ENCODE results near the gene ADRM1.

ADRM1 gene

DNA sequence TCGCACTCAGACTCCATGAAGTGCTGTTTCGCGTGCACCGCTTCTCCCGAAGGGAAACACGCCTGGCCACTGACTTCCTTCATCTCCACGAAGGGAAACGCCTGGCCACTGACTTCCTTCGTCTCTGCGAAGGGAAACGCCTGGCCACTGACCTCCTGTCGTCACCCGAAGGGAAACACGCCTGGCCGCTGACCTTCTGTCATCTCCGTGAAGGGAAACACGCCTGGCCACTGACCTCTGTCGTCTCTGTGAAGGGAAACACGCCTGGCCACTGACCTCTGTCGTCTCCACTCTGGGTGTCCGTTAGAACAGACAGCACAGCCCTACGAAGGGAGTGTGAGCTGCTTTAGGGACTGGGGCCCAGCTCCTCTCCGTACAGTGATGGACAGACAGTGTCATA lies 17.1 kb upstream of the ADRM1 start:
- TF ChIP-seq, protein P1, sequence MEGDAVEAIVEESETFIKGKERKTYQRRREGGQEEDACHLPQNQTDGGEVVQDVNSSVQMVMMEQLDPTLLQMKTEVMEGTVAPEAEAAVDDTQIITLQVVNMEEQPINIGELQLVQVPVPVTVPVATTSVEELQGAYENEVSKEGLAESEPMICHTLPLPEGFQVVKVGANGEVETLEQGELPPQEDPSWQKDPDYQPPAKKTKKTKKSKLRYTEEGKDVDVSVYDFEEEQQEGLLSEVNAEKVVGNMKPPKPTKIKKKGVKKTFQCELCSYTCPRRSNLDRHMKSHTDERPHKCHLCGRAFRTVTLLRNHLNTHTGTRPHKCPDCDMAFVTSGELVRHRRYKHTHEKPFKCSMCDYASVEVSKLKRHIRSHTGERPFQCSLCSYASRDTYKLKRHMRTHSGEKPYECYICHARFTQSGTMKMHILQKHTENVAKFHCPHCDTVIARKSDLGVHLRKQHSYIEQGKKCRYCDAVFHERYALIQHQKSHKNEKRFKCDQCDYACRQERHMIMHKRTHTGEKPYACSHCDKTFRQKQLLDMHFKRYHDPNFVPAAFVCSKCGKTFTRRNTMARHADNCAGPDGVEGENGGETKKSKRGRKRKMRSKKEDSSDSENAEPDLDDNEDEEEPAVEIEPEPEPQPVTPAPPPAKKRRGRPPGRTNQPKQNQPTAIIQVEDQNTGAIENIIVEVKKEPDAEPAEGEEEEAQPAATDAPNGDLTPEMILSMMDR (conservative IDR thresholded peaks at IDR 0.05; ENCODE audit: low read depth, low read length): no peak
- no peak overlapping the region for H3K4me3 ChIP-seq (ENCODE audit: low read depth, low read length)
- no peak for DNase-seq (ENCODE audit: low read depth)

DNA sequence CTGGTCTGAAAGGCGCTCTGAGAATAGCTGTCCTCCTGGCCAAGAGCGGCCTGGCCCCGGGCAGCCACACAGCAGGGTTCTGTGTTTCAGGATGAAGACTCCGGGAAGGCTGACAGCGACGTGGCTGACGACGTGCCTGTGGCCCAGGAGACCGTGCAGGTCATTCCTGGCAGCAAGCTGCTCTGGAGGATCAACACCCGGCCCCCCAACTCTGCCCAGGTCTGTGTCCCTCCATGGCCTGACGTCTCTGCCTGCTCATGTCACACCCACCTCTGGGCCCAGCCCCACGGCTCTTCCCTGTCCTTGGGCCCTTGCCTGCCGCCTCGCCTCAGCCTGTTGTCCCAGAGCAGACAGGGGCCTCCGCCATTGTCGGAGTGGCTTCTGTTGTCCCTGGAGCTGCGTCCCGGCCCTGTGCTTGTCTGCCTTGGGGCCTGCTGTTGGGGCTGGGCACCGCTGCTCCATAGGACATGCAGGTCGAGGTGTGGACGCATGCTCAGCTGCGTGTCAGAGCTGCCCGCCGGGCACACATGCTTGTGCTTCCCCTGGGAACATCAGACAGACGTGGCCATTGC lies 16.2 kb upstream of the ADRM1 start:
- no peak overlapping the region for H3K4me3 ChIP-seq (ENCODE audit: low read depth, low read length)
- DNase-seq (ENCODE audit: low read depth): no peak
- TF ChIP-seq, protein P1 (conservative IDR thresholded peaks at IDR 0.05; ENCODE audit: low read depth, low read length): no peak

DNA sequence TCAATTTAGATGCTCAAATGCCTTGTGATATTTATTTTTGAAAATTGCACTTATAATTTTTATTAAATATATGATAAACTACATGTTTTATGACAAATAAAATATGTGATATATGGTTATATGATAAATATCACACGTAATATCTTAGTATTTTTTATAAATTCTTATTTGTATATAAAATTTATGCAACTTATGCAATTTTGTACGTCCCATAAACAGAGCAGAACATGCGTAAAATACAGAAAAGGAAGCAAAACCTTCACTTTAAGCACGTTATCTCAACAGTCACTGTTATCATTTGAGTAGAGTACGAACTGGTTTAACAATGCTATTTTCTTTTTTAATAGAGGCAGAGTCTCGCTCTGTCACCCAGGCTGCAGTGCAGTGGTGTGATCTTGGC lies 15.7 kb upstream of the ADRM1 start:
- DNase-seq (ENCODE audit: low read depth): no peak
- H3K4me3 ChIP-seq (ENCODE audit: low read depth, low read length): no peak overlapping the region
- TF ChIP-seq, protein P1 (conservative IDR thresholded peaks at IDR 0.05; ENCODE audit: low read depth, low read length): no peak

DNA sequence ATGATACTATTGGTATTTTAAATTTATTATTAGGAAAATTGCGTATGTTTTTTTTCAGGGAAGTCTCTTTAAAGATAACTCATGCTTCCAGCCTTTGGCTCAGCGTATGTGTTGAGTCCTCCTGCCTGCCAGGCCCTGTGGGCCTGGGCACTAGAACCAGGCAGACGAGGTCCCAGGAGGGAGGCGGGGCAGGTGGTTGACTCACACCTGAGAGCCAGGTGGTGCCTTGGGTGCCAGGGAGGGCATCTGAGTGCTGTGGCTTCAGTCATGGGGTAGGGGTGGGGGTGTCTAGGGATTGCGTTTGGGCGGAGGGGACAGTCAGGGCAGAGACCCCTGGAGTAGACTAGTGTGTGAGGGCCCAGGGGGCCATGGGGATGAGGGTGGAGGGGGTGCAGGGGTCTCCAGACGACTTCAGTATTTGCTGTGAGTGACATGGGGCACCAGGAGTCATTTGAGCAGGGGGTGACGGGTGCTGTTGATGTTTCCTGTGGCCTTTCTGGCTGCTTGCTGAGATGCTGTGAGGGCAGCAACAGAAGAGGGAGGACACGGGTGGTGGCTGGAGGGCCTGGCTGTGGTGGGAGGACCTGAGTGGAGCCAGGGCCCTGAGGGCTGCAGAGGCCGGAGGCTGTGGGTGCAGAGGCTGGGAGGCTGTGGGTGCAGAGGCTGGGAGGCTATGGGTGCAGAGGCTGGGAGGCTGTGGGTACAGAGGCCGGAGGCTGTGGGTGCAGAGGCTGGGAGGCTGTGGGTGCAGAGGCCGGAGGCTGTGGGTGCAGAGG lies 14.8 kb upstream of the ADRM1 start:
- TF ChIP-seq, protein P1 (conservative IDR thresholded peaks at IDR 0.05; ENCODE audit: low read depth, low read length): no peak
- DNase-seq (ENCODE audit: low read depth): no peak
- no peak overlapping the region for H3K4me3 ChIP-seq (ENCODE audit: low read depth, low read length)

DNA sequence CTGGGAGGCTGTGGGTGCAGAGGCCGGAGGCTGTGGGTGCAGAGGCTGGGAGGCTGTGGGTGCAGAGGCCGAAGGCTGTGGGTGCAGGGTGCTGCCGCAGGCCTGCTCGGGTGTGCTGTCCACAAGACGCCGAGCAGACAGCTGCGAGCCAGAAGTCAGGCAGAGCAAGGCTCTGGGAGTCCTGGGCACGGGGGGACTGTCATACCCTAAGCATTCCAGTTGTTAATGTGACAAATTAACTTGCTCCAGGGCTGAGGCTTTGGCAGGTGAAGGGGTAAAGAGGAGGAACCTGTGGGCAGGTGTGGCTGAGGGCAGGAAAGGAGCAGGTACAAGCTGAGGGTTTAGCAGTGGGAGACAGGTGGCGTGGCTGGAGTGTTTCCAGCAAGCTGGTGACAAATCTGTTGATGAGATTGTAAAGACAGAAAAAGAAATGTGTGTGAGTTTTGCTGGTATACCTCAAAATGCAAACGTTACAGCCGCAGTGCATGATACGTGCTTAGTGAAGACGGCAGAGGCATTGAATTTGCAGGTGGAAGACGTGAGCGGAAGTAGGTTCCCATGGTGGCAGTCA lies 14.2 kb upstream of the ADRM1 start:
- no peak for DNase-seq (ENCODE audit: low read depth)
- no peak overlapping the region for H3K4me3 ChIP-seq (ENCODE audit: low read depth, low read length)
- TF ChIP-seq, protein P1 (conservative IDR thresholded peaks at IDR 0.05; ENCODE audit: low read depth, low read length): no peak

DNA sequence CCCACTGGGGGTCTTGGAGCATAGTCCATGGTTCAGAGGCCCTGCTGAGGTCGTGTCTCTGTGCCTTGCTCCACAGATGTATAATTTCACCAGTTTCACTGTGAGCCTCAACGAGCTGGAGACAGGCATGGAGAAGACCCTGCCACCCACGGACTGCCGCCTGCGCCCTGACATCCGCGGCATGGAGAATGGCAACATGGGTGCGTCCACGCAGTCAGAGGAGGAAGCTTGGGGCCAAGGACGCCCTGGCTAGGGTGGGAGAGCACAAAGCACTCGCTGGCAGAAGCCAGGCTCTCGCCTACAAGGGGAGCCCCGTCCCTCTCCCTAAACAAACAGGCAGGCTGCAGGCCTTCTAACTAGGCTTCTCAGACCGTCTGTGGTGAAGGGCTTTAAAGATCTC lies 13.7 kb upstream of the ADRM1 start:
- DNase-seq (ENCODE audit: low read depth): no peak
- H3K4me3 ChIP-seq (ENCODE audit: low read depth, low read length): no peak overlapping the region
- TF ChIP-seq, protein P1 (conservative IDR thresholded peaks at IDR 0.05; ENCODE audit: low read depth, low read length): no peak
